ENCODE data around the gene NDE1. TPM values are rescaled to one million over a fixed set of nuclear protein-coding genes. Genes with fewer than 3 reads are reported as not detected.

Gene NDE1
- total and polyA plus RNA-seq, 9 of the 15 experiments (the other 6 are each of a cell fraction or from before 2014, with no cell fraction given) = 3.1 to 59.9 (median 30.0) TPM

DNA sequence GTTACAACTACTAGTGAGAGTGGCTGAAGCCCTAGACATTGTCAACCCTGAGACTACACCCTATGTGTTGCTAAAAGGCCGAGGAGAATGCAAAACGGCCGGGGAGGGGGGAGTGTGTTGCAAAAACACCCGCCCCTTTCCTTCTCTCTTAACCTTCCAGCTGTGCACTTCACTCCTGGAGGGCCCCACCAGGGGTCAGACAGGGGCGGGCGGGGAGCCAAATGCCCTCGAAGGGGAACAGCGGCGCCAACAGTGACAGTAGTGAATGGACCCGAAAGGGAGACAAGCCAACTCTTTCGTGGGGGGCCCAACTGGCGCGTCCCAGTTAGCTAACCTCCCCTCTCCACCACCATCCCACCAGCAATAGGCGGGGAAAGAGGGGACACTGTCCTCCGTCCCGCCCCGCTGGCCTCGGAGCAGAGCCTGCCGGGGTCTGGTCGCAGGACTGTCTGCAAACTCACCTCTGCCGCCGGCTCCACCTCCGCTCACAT is 7.4 kb upstream of the NDE1 start (continued):
- TF ChIP-seq, protein P1, sequence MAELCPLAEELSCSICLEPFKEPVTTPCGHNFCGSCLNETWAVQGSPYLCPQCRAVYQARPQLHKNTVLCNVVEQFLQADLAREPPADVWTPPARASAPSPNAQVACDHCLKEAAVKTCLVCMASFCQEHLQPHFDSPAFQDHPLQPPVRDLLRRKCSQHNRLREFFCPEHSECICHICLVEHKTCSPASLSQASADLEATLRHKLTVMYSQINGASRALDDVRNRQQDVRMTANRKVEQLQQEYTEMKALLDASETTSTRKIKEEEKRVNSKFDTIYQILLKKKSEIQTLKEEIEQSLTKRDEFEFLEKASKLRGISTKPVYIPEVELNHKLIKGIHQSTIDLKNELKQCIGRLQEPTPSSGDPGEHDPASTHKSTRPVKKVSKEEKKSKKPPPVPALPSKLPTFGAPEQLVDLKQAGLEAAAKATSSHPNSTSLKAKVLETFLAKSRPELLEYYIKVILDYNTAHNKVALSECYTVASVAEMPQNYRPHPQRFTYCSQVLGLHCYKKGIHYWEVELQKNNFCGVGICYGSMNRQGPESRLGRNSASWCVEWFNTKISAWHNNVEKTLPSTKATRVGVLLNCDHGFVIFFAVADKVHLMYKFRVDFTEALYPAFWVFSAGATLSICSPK (IDR thresholded peaks at IDR 0.05; ENCODE audit: borderline replicate concordance) = no peak
- TF ChIP-seq, protein P2, sequence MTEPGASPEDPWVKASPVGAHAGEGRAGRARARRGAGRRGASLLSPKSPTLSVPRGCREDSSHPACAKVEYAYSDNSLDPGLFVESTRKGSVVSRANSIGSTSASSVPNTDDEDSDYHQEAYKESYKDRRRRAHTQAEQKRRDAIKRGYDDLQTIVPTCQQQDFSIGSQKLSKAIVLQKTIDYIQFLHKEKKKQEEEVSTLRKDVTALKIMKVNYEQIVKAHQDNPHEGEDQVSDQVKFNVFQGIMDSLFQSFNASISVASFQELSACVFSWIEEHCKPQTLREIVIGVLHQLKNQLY (CRISPR knock-in tag; conservative IDR thresholded peaks at IDR 0.05) = no peak
- TF ChIP-seq CCNT2 (IDR thresholded peaks at IDR 0.05; ENCODE audit: borderline replicate concordance, extremely low read depth, insufficient read length, low read depth, low read length) (peak; percentile 1), MEIS2 (IDR thresholded peaks at IDR 0.05; ENCODE audit: partially characterized antibody) (peak; percentile 28), ETV6 (IDR thresholded peaks at IDR 0.05; ENCODE audit: borderline replicate concordance in 1 of 2, low read depth in 2 of 2, low read length in 1 of 2) (no peak), ETV6 (CRISPR knock-in tag; IDR thresholded peaks at IDR 0.05; ENCODE audit: borderline replicate concordance) (no peak), ESRRA (IDR thresholded peaks at IDR 0.05; ENCODE audit: borderline replicate concordance, low read depth) (peak; percentile 69; the same call in 1 of the 2 replicates), NFE2L1 (tag; IDR thresholded peaks at IDR 0.05; ENCODE audit: borderline replicate concordance, low read depth) (no peak), NFIX (CRISPR knock-in tag; IDR thresholded peaks at IDR 0.05; ENCODE audit: low read depth) (peak; percentile 59), HDAC1 (IDR thresholded peaks at IDR 0.05) (peak in 1 of 2 experiments; percentile 63; a peak in 2 of 4 replicates), ZNF184 (CRISPR knock-in tag; IDR thresholded peaks at IDR 0.05) (no peak), HNRNPUL1 (IDR thresholded peaks at IDR 0.05; ENCODE audit: low read length) (no peak), RB1 (IDR thresholded peaks at IDR 0.05; ENCODE audit: low read depth) (peak; percentile 59; the same call in 1 of the 2 replicates), MXI1 (IDR thresholded peaks at IDR 0.05; ENCODE audit: low read depth, low read length) (peak; percentile 12; the same call in 1 of the 2 replicates)
- TF ChIP-seq, protein P3, sequence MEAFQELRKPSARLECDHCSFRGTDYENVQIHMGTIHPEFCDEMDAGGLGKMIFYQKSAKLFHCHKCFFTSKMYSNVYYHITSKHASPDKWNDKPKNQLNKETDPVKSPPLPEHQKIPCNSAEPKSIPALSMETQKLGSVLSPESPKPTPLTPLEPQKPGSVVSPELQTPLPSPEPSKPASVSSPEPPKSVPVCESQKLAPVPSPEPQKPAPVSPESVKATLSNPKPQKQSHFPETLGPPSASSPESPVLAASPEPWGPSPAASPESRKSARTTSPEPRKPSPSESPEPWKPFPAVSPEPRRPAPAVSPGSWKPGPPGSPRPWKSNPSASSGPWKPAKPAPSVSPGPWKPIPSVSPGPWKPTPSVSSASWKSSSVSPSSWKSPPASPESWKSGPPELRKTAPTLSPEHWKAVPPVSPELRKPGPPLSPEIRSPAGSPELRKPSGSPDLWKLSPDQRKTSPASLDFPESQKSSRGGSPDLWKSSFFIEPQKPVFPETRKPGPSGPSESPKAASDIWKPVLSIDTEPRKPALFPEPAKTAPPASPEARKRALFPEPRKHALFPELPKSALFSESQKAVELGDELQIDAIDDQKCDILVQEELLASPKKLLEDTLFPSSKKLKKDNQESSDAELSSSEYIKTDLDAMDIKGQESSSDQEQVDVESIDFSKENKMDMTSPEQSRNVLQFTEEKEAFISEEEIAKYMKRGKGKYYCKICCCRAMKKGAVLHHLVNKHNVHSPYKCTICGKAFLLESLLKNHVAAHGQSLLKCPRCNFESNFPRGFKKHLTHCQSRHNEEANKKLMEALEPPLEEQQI (IDR thresholded peaks at IDR 0.05) = no peak
- TF ChIP-seq, protein P4, sequence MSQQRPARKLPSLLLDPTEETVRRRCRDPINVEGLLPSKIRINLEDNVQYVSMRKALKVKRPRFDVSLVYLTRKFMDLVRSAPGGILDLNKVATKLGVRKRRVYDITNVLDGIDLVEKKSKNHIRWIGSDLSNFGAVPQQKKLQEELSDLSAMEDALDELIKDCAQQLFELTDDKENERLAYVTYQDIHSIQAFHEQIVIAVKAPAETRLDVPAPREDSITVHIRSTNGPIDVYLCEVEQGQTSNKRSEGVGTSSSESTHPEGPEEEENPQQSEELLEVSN (IDR thresholded peaks at IDR 0.05; ENCODE audit: borderline replicate concordance in 1 of 2, extremely low read depth in 1 of 2, insufficient read depth in 1 of 2, insufficient read length in 1 of 2, low read depth in 1 of 2, low read length in 1 of 2, poor library complexity in 1 of 2, severe bottlenecking in 1 of 2) = peak in 1 of 2 experiments; percentile 3
- TF ChIP-seq, protein P5, sequence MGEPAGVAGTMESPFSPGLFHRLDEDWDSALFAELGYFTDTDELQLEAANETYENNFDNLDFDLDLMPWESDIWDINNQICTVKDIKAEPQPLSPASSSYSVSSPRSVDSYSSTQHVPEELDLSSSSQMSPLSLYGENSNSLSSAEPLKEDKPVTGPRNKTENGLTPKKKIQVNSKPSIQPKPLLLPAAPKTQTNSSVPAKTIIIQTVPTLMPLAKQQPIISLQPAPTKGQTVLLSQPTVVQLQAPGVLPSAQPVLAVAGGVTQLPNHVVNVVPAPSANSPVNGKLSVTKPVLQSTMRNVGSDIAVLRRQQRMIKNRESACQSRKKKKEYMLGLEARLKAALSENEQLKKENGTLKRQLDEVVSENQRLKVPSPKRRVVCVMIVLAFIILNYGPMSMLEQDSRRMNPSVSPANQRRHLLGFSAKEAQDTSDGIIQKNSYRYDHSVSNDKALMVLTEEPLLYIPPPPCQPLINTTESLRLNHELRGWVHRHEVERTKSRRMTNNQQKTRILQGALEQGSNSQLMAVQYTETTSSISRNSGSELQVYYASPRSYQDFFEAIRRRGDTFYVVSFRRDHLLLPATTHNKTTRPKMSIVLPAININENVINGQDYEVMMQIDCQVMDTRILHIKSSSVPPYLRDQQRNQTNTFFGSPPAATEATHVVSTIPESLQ (CRISPR knock-in tag; IDR thresholded peaks at IDR 0.05) = no peak
- TF ChIP-seq, protein P6, sequence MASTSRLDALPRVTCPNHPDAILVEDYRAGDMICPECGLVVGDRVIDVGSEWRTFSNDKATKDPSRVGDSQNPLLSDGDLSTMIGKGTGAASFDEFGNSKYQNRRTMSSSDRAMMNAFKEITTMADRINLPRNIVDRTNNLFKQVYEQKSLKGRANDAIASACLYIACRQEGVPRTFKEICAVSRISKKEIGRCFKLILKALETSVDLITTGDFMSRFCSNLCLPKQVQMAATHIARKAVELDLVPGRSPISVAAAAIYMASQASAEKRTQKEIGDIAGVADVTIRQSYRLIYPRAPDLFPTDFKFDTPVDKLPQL (IDR thresholded peaks at IDR 0.05; ENCODE audit: extremely low read depth, insufficient read length) = no peak
